NB4 (cell line): ENCODE results near the gene LASP1NB.
"Not testable (repeated sequence)": the region's sequence is repeated elsewhere in the genome, so short reads cannot be mapped to it uniquely, and the experiment has no call there.

Source experiments
- DNase-seq: peaks from one replicate; pipeline ENCODE4 v3.0.0; 2010; ENCODE audit warnings: low read depth
- H3K4me3 ChIP-seq: one replicate; pipeline ENCODE4 v1.5.1; 2011; ENCODE audit warnings: mild to moderate bottlenecking, low read depth, low read length, moderate library complexity
- CTCF ChIP-seq: IDR thresholded peaks from one replicate; pipeline ENCODE4 v1.5.1; 2012; ENCODE audit warnings: low read depth, low read length
- MAX ChIP-seq: IDR thresholded peaks from 2 replicates; pipeline ENCODE4 v1.6.1; 2011; ENCODE audit warnings: low read depth, low read length
- MYC ChIP-seq: IDR thresholded peaks from 2 replicates; pipeline ENCODE4 v1.6.1; 2011; ENCODE audit warnings: low read depth, low read length
- POLR2A ChIP-seq: IDR thresholded peaks from 2 replicates; pipeline ENCODE4 v1.6.1; 2011; ENCODE audit warnings: mild to moderate bottlenecking; ENCODE audit not compliant: insufficient read length; ENCODE audit errors: extremely low read depth

LASP1NB gene

GRCh38 chr17:38922538-38923297 lies 2.7 kb upstream of the LASP1NB start:
- H3K4me3 ChIP-seq, result no peak overlapping the region
- DNase-seq, result no peak
- TF ChIP-seq POLR2A, result no peak
- TF ChIP-seq MAX, result no peak
- no peak for TF ChIP-seq CTCF
- TF ChIP-seq MYC, result no peak

GRCh38 chr17:38926293-38927070 lies 1.1 kb downstream of the LASP1NB start:
- DNase-seq, result peak; percentile 94
- no peak overlapping the region for H3K4me3 ChIP-seq
- TF ChIP-seq CTCF (no peak), MYC (peak; percentile 23; the same call in 1 of the 2 replicates)

GRCh38 chr17:38930782-38931181 lies 5.4 kb downstream of the LASP1NB start:
- DNase-seq, H3K4me3 ChIP-seq: not testable (repeated sequence)

GRCh38 chr17:38933962-38934361 lies 8.5 kb downstream of the LASP1NB start:
- not testable (repeated sequence) for DNase-seq, H3K4me3 ChIP-seq

GRCh38 chr17:38939987-38940386 lies 14.6 kb downstream of the LASP1NB start:
- no peak overlapping the region for H3K4me3 ChIP-seq
- TF ChIP-seq POLR2A (no peak), CTCF (no peak), MAX (no peak)
- no peak for DNase-seq

GRCh38 chr17:38940404-38940803 lies 15.0 kb downstream of the LASP1NB start:
- no peak for DNase-seq
- TF ChIP-seq MYC (no peak), MAX (no peak), POLR2A (no peak), CTCF (no peak)
- no peak overlapping the region for H3K4me3 ChIP-seq

GRCh38 chr17:38942696-38943334 lies 17.4 kb downstream of the LASP1NB start:
- DNase-seq, result no peak
- TF ChIP-seq MYC (no peak), CTCF (no peak), POLR2A (no peak), MAX (no peak)
- H3K4me3 ChIP-seq, result no peak overlapping the region
